GM12878 (cell line): Measurements from ENCODE around the gene TOMM20. TPM values are rescaled to one million over a fixed set of nuclear protein-coding genes. Genes with fewer than 3 reads are reported as not detected.
"Not testable (repeated sequence)": the region's sequence is repeated elsewhere in the genome, so short reads cannot be mapped to it uniquely, and the experiment has no call there.

Source experiments
- ATAC-seq: fragments of 200-7000 bp; cut with Tn5 transposase; 3 replicates; pipeline ENCODE4 v1.9.1; 2020; ENCODE audit warnings: mild to moderate bottlenecking, moderate library complexity
- BruUV-seq: library from RNA; stranded (reverse); fragments of 400-500 nt; replicated peaks from 2 replicates; lab custom pipeline; 2021; lab: Mats Ljungman, UMichigan
- CTCF ChIA-PET: fragments of 300-600 bp; sonication (Branson Sonifier 250); formaldehyde crosslinking; extraction: SDS; loops from one replicate; lab custom pipeline; 2021; ENCODE audit warnings: inconsistent platforms; lab: Yijun Ruan, JAX
- POLR2A ChIA-PET: fragments of 350-600 bp; formaldehyde crosslinking; extraction: SDS; loops from one replicate; lab custom pipeline; 2021; ENCODE audit warnings: inconsistent platforms; lab: Charles Lee
- RAD21 ChIA-PET: fragments of 300-600 bp; sonication (Branson Sonifier 250); formaldehyde crosslinking; loops from one replicate; lab custom pipeline; 2023; ENCODE audit warnings: antibody characterized with exemption; ENCODE audit not compliant: unreplicated experiment; lab: Charles Lee
- SMC1A ChIA-PET: fragments of 300-600 bp; sonication (Branson Sonifier 250); formaldehyde crosslinking; loops from one replicate; lab custom pipeline; 2023; ENCODE audit not compliant: unreplicated experiment, uncharacterized antibody; lab: Charles Lee
- DNase-seq: peaks from one replicate; pipeline ENCODE4 v3.0.0-alpha.2; 2011; ENCODE audit warnings: low read depth, low spot score
- FAIRE-seq: peaks from 3 replicates; lab custom pipeline; 2011; peaks lifted over from hg19 to GRCh38; lab: Jason Lieb, UNC
- H2AFZ ChIP-seq: 2 replicates; pipeline ENCODE4 v1.6.0; 2011; ENCODE audit warnings: low read depth, low read length, control low read depth; ENCODE audit not compliant: control insufficient read depth
- H3K27ac ChIP-seq: 2 replicates; pipeline ENCODE4 v1.5.1; 2011; ENCODE audit warnings: control low read depth; ENCODE audit not compliant: control insufficient read depth, insufficient read depth
- H3K27me3 ChIP-seq, 2 experiments: replicated peaks in 1 of 2; 2 replicates each; pipeline versions ENCODE4 v1.6.0 to v1.6.1; 2011; ENCODE audit warnings: low read length in 1 of 2; ENCODE audit not compliant: control insufficient read depth in 2 of 2, insufficient read depth in 2 of 2
- H3K36me3 ChIP-seq, 2 experiments: 2 replicates each; pipeline ENCODE4 v1.5.1; 2011; ENCODE audit warnings: low read length in 1 of 2; ENCODE audit not compliant: control insufficient read depth in 2 of 2, insufficient read depth in 2 of 2
- H3K4me1 ChIP-seq: 2 replicates; pipeline ENCODE4 v1.6.1; 2011; ENCODE audit warnings: mild to moderate bottlenecking, low read length, moderate library complexity, mixed read lengths; ENCODE audit not compliant: control insufficient read depth, insufficient read depth
- H3K4me2 ChIP-seq: 2 replicates; pipeline ENCODE4 v1.6.0; 2011; ENCODE audit warnings: control low read depth; ENCODE audit not compliant: control insufficient read depth, insufficient read depth
- H3K4me3 ChIP-seq: fragments of 200-600 bp; sonication (generic); 2 replicates; pipeline ENCODE4 v1.5.1; 2016
- H3K79me2 ChIP-seq: 2 replicates; pipeline ENCODE4 v1.6.0; 2011; ENCODE audit warnings: low read length; ENCODE audit not compliant: control insufficient read depth, insufficient read depth
- H3K9ac ChIP-seq: 2 replicates; pipeline ENCODE4 v1.8.0; 2011; ENCODE audit warnings: low read length, control low read depth, mixed read lengths; ENCODE audit not compliant: control insufficient read depth, insufficient read depth
- H3K9me3 ChIP-seq: replicated peaks from 3 replicates; pipeline ENCODE4 v1.5.1; 2011; ENCODE audit warnings: mild to moderate bottlenecking, low read length; ENCODE audit not compliant: control insufficient read depth, insufficient read depth
- H4K20me1 ChIP-seq: 2 replicates; pipeline ENCODE4 v1.6.0; 2011; ENCODE audit not compliant: control insufficient read depth, insufficient read depth
- FOXK2 ChIP-seq: fragments of 450-650 bp; IDR thresholded peaks from 2 replicates; pipeline ENCODE4 v1.6.1; 2017; ENCODE audit warnings: mild to moderate bottlenecking, moderate library complexity
- RAD21 ChIP-seq: IDR thresholded peaks from 2 replicates; pipeline ENCODE4 v1.6.1; 2011; ENCODE audit warnings: mild to moderate bottlenecking, low read depth, low read length, moderate library complexity; ENCODE audit not compliant: insufficient read depth
- WGBS: methylation state at CpG from one replicate; pipeline ENCODE4 v1.1.6; 2016; ENCODE audit warnings: low lambda C conversion rate; ENCODE audit not compliant: insufficient replicate concordance, insufficient coverage; ENCODE audit errors: missing lambda C conversion rate; 5-methylcytosine and 5-hydroxymethylcytosine counted together
- in situ Hi-C: fragments of 300-500 bp; cut with MboI; formaldehyde crosslinking; loops from 9 replicates; pipeline ENCODE4 v1.14.3; 2018; ENCODE audit warnings: mixed read lengths
- intact Hi-C: fragments of 100-400 bp; cut with micrococcal nuclease; formaldehyde crosslinking; loops from one replicate; pipeline ENCODE4 v1.14.2; 2022; ENCODE audit not compliant: unreplicated experiment
- polyA plus RNA-seq, 11 experiments: library from polyadenylated mRNA; depleted of rRNA in 4 of 11; unstranded in 6 of 11; stranded (reverse) in 5 of 11; fragments of >200 nt; fragmentation: Nextera tagmentation in 4 of 11; fragmentation: Illumina TruSeq in 1 of 11; extraction: Ambion mirVana in 4 of 11; extraction: Trizol in 1 of 11; gene quantifications; 1 replicate in 1 of 11; 2 replicates in 10 of 11; pipeline versions ENCODE4 v1.2.1 to v1.2.3, GENCODE V29; 2011 to 2016; ENCODE audit warnings: inconsistent platforms in 2 of 11, missing spikeins in 2 of 11, low read depth in 1 of 11
- total RNA-seq, 4 experiments: library from RNA; depleted of rRNA in 3 of 4; stranded (reverse); fragments of >200 nt in 3 of 4; fragmentation: Illumina TruSeq in 1 of 4; extraction: Trizol in 1 of 4; gene quantifications; 2 replicates each; pipeline versions ENCODE4 v1.2.1 to v1.2.3, GENCODE V29; 2013 to 2021
- TF ChIP-seq, protein P1 (sequence below): fragments of 450-650 bp; IDR thresholded peaks from 2 replicates; pipeline ENCODE4 v1.6.1; 2014; ENCODE audit warnings: mild to moderate bottlenecking
- TF ChIP-seq, protein P2 (sequence below), 3 experiments: IDR thresholded peaks in 2 of 3; conservative IDR thresholded peaks in 1 of 3; 2 replicates each; pipeline ENCODE4 v1.5.1; 2011; ENCODE audit warnings: low read depth in 3 of 3, low read length in 3 of 3, mild to moderate bottlenecking in 3 of 3, control low read depth in 2 of 3, moderate library complexity in 2 of 3, inconsistent platforms in 1 of 3, mixed read lengths in 1 of 3; ENCODE audit not compliant: control insufficient read depth in 2 of 3, insufficient read depth in 1 of 3; ENCODE audit errors: extremely low read depth in 1 of 3

TOMM20 gene
- total and polyA plus RNA-seq, 10 of the 15 experiments (the other 5 are each of a cell fraction or from before 2014, with no cell fraction given) = 39.8 to 138 (median 70.1) TPM

DNA sequence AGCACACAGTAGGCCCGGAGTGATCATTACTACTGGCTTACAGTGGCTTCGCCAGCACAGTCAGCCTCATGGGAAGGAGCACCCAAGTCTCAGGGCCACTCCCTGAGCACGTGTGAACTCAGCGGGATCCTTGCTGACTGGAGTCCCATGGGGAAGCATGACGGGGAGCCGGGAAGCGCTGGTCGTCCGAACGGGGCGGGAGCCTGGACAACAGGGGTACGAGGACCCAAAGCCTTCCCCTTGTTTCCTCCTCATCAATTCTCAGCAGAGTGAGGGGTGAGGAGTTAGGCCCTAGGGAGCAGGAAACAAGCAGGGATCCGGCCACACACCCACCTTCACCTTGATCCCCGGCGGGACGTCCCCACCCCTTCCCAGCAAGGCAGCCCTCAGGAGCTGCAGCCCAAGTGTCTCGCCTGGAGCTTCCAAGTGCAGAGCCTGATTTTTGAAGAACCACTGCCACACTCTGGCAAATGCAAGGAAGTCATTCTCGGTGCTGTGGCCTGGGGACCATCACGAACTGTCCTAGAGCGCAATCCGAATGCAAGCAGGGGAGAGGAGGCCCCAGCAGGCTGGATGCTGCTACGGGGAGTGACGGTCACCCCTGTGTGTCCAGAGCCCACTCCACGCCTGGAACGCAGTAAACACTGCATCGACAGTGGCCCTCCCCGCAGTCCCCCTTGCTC lies 35.5 kb downstream of the TOMM20 start:
- ChIA-PET CTCF (interaction anchor here (0.6 to 5.6 kb wide), 24 partner anchors 8 to 614 kb away, joined by 3 to 63 read pairs (median 4); no protein-coding TSS in a partner anchor), RAD21 (interaction anchor here (0.6 to 4.8 kb wide), 9 partner anchors 58 to 718 kb away, joined by 3 to 28 read pairs (median 4); no protein-coding TSS in a partner anchor), POLR2A (no interaction called here), SMC1A (interaction anchor here (0.6 to 2.0 kb wide), 9 partner anchors 9 to 783 kb away, joined by 3 to 10 read pairs (median 4); no protein-coding TSS in a partner anchor)
- intact Hi-C loops (no loop called here), in situ Hi-C loops (loop anchor here (10.0 to 25.0 kb wide), 2 partner anchors 692 to 981 kb away; no protein-coding TSS in a partner anchor)
- no peaks in the 10 kb centered on the region; the same call in 1 of the 2 replicates for H3K4me1 ChIP-seq
- no peak overlapping the region for H3K4me2 ChIP-seq
- FAIRE-seq (no peak), DNase-seq (no peak), ATAC-seq (peak; percentile 27)
- H2AFZ ChIP-seq = no peak overlapping the region
- H3K9ac ChIP-seq = no peak overlapping the region
- H3K36me3 ChIP-seq = no peaks in the 10 kb centered on the region
- H3K79me2 ChIP-seq = no peaks in the 10 kb centered on the region
- no TSS peak for BruUV-seq
- peak; percentile 52 for TF ChIP-seq RAD21
- TF ChIP-seq, protein P1, sequence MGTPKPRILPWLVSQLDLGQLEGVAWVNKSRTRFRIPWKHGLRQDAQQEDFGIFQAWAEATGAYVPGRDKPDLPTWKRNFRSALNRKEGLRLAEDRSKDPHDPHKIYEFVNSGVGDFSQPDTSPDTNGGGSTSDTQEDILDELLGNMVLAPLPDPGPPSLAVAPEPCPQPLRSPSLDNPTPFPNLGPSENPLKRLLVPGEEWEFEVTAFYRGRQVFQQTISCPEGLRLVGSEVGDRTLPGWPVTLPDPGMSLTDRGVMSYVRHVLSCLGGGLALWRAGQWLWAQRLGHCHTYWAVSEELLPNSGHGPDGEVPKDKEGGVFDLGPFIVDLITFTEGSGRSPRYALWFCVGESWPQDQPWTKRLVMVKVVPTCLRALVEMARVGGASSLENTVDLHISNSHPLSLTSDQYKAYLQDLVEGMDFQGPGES = no peak
- TF ChIP-seq FOXK2 = no peak
- TF ChIP-seq, protein P2, sequence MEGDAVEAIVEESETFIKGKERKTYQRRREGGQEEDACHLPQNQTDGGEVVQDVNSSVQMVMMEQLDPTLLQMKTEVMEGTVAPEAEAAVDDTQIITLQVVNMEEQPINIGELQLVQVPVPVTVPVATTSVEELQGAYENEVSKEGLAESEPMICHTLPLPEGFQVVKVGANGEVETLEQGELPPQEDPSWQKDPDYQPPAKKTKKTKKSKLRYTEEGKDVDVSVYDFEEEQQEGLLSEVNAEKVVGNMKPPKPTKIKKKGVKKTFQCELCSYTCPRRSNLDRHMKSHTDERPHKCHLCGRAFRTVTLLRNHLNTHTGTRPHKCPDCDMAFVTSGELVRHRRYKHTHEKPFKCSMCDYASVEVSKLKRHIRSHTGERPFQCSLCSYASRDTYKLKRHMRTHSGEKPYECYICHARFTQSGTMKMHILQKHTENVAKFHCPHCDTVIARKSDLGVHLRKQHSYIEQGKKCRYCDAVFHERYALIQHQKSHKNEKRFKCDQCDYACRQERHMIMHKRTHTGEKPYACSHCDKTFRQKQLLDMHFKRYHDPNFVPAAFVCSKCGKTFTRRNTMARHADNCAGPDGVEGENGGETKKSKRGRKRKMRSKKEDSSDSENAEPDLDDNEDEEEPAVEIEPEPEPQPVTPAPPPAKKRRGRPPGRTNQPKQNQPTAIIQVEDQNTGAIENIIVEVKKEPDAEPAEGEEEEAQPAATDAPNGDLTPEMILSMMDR (IDR thresholded peaks at IDR 0.05 in 2 of 3, conservative IDR thresholded peaks at IDR 0.05 in 1 of 3; ENCODE audit: control insufficient read depth in 2 of 3, extremely low read depth in 1 of 3, insufficient read depth in 1 of 3, low read depth in 3 of 3, low read length in 3 of 3) = peak in 2 of 3 experiments; percentile 20 to 45; a peak in 3 of 6 replicates
- H3K9me3 ChIP-seq = no peaks in the 10 kb centered on the region
- H3K4me3 ChIP-seq = no peak overlapping the region
- no peaks in the 10 kb centered on the region for H3K27me3 ChIP-seq
- no peak overlapping the region for H3K27ac ChIP-seq
- H4K20me1 ChIP-seq = no peaks in the 10 kb centered on the region
- 55% methylated on average over 24 of the region's 27 CpGs for WGBS

DNA sequence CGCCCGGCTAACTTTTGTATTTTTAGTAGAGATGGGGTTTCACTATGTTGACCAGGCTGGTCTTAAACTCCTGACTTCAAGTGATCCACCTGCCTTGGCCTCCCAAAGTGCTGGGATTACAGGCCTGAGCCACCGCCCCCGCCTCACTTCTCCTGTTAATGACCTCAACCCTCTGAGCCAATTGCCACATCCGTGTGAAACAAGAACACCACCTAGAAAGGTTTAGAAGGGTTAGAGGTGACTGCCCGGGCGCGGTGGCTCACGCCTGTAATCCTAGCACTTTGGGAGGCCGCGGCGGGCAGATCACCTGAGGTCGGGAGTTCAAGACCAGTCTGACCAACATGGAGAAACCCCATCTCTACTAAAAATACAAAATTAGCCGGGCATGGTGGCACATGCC lies 36.2 kb downstream of the TOMM20 start:
- POLR2A ChIA-PET, H3K27ac ChIP-seq, H3K9me3 ChIP-seq, H3K4me2 ChIP-seq, H2AFZ ChIP-seq, H4K20me1 ChIP-seq, H3K4me1 ChIP-seq, BruUV-seq, intact Hi-C loops, H3K36me3 ChIP-seq, ATAC-seq, FAIRE-seq, H3K4me3 ChIP-seq, H3K9ac ChIP-seq, DNase-seq, H3K27me3 ChIP-seq, H3K79me2 ChIP-seq: not testable (repeated sequence)
- CTCF ChIA-PET = interaction anchor here (1.0 to 2.1 kb wide), 3 partner anchors 9 to 605 kb away, joined by 5 to 7 read pairs (median 6); no protein-coding TSS in a partner anchor
- SMC1A ChIA-PET = interaction anchor here (1.0 to 2.0 kb wide), 2 partner anchors 592 to 606 kb away, joined by 5 to 10 read pairs; no protein-coding TSS in a partner anchor
- RAD21 ChIA-PET = interaction anchor here (0.7 kb wide), 1 partner anchor 407 kb away, joined by 4 read pairs; no protein-coding TSS in a partner anchor
- in situ Hi-C loops = loop anchor here (10.0 to 25.0 kb wide), 2 partner anchors 692 to 980 kb away; no protein-coding TSS in a partner anchor
- WGBS = 85% methylated on average over 14 of the region's 14 CpGs
